GM12892 (cell line): ENCODE results near the gene SIK2.

ENCODE experiments used
- POLR2A ChIP-seq: IDR thresholded peaks from 2 replicates; pipeline ENCODE4 v1.6.1; 2011; ENCODE audit warnings: low read depth, low read length, control low read depth
- POLR2AphosphoS5 ChIP-seq: IDR thresholded peaks from 2 replicates; pipeline ENCODE4 v1.6.1; 2011; ENCODE audit warnings: low read depth, low read length, control low read depth

- TF ChIP-seq POLR2A (no peak), POLR2AphosphoS5 (no peak)
Measured at GRCh38 chr11:111762981-111763643, 160.9 kb downstream of the SIK2 start.
